Common myeloid progenitor, CD34-positive (primary cell): Measurements from ENCODE around the gene IKZF4.

Experiments used
- CTCF ChIA-PET: fragments of 350-600 bp; sonication (Branson Sonifier 250); formaldehyde crosslinking; loops from one replicate; lab custom pipeline; 2021; ENCODE audit warnings: antibody characterized with exemption; lab: Charles Lee
- POLR2A ChIA-PET: fragments of 350-600 bp; sonication (Branson Sonifier 250); formaldehyde crosslinking; loops from one replicate; lab custom pipeline; 2021; ENCODE audit warnings: antibody characterized with exemption; lab: Charles Lee
- DNase-seq, 3 donors: peaks; one replicate each; pipeline versions ENCODE4 v3.0.0 to v3.0.0-alpha.2; 2013
- H3K27ac ChIP-seq, 2 experiments: 1 replicate in 1 of 2; 2 replicates in 1 of 2; pipeline ENCODE4 v1.7.0; 2013; ENCODE audit warnings: inconsistent platforms in 2 of 2, low read length in 2 of 2, mild to moderate bottlenecking in 2 of 2, low read depth in 1 of 2, moderate library complexity in 1 of 2; ENCODE audit not compliant: severe bottlenecking in 2 of 2, insufficient read depth in 1 of 2, poor library complexity in 1 of 2
- H3K27me3 ChIP-seq, 5 experiments: replicated peaks in 2 of 5; 1 replicate in 3 of 5; 2 replicates in 2 of 5; pipeline versions ENCODE4 v1.6.1 to v1.7.0; 2013; ENCODE audit warnings: low read length in 4 of 5, mild to moderate bottlenecking in 2 of 5, moderate library complexity in 2 of 5, inconsistent platforms in 1 of 5; ENCODE audit not compliant: insufficient read depth in 5 of 5, control insufficient read depth in 4 of 5
- H3K36me3 ChIP-seq, 4 experiments: 1 replicate in 2 of 4; 2 replicates in 2 of 4; pipeline versions ENCODE4 v1.6.1 to v1.7.0; 2013; ENCODE audit warnings: low read length in 3 of 4, control low read depth in 1 of 4, mild to moderate bottlenecking in 1 of 4; ENCODE audit not compliant: control insufficient read depth in 4 of 4, insufficient read depth in 4 of 4
- H3K4me1 ChIP-seq, 4 experiments: 1 replicate in 3 of 4; 2 replicates in 1 of 4; pipeline versions ENCODE4 v1.6.1 to v1.7.1; 2013; ENCODE audit warnings: low read length in 3 of 4, mild to moderate bottlenecking in 3 of 4, control low read depth in 1 of 4, inconsistent platforms in 1 of 4, moderate library complexity in 1 of 4; ENCODE audit not compliant: control insufficient read depth in 4 of 4, insufficient read depth in 4 of 4; ENCODE audit errors: control extremely low read depth in 1 of 4
- H3K4me3 ChIP-seq, 7 experiments: 1 replicate in 4 of 7; 2 replicates in 3 of 7; pipeline versions ENCODE4 v1.5.1 to v1.7.0; 2013; ENCODE audit warnings: mild to moderate bottlenecking in 7 of 7, low read length in 6 of 7, moderate library complexity in 6 of 7, inconsistent platforms in 2 of 7, low read depth in 2 of 7, control low read depth in 1 of 7; ENCODE audit not compliant: insufficient read depth in 4 of 7, control insufficient read depth in 1 of 7; ENCODE audit errors: extremely low read depth in 1 of 7
- H3K9me3 ChIP-seq, 5 experiments: 1 replicate in 4 of 5; 2 replicates in 1 of 5; pipeline versions ENCODE4 v1.6.1 to v1.7.1; 2013; ENCODE audit warnings: low read length in 4 of 5, mild to moderate bottlenecking in 2 of 5, inconsistent platforms in 1 of 5, low read depth in 1 of 5, moderate library complexity in 1 of 5; ENCODE audit not compliant: control insufficient read depth in 4 of 5, insufficient read depth in 2 of 5; ENCODE audit errors: control extremely low read depth in 1 of 5
- WGBS: methylation state at CpG from one replicate; pipeline ENCODE4 v1.1.5; 2013; ENCODE audit not compliant: insufficient coverage; 5-methylcytosine and 5-hydroxymethylcytosine counted together

Gene IKZF4

DNA sequence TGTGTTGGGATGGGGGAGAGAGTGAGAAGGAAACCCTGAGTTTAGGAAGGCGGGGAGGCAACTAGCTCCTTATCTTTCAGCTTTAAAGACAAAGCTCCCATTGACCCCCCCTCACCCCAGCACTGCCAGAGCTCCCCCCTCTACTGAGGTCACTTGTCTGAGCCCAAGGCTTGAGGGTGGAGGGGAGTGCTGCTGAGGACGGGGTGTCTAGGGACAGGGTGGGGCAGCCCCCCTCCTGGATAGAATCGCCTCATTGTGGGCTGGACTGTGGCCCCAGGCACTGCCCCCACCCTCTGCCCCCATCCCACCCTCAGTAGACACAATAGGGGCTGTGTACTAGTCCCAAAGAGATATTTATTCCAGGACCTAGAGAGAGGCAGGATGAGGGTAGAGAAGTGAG lies 62.1 kb downstream of the IKZF4 start:
- no peaks in the 10 kb centered on the region for H3K9me3 ChIP-seq
- H3K27ac ChIP-seq: no peak overlapping the region
- WGBS: no CpG with 5 or more reads among the region's 3 CpGs
- ChIA-PET CTCF (interaction anchor here (0.9 to 2.2 kb wide), 6 partner anchors 11 to 38 kb away, joined by 3 to 10 read pairs (median 3); partner anchors contain the start of gene PA2G4), POLR2A (no interaction called here)
- peaks cover 0 to 42% (median 20%) of the 10 kb centered on the region in 5 experiments for H3K27me3 ChIP-seq
- H3K36me3 ChIP-seq: no peaks in the 10 kb centered on the region
- no peak overlapping the region for H3K4me3 ChIP-seq
- H3K4me1 ChIP-seq: peaks cover 0 to 18% (median 17%) of the 10 kb centered on the region in 4 experiments
- no peak for DNase-seq

- Histone ChIP-seq H3K36me3 (no peaks in the 10 kb centered on the region), H3K4me3 (no peak overlapping the region), H3K27me3 (peaks cover 0 to 35% (median 20%) of the 10 kb centered on the region in 5 experiments), H3K9me3 (no peaks in the 10 kb centered on the region), H3K27ac (no peak overlapping the region), H3K4me1 (peaks cover 0 to 7% (median 5%) of the 10 kb centered on the region in 4 experiments)
- ChIA-PET POLR2A (no interaction called here), CTCF (interaction anchor here (0.8 to 2.6 kb wide), 6 partner anchors 11 to 35 kb away, joined by 3 to 16 read pairs (median 4); partner anchors contain the start of gene PA2G4)
- DNase-seq: peak in 2 of 3 donors; percentile 23 to 40
- WGBS: 91% methylated on average over 15 of the region's 15 CpGs
Measured at GRCh38 chr12:56084958-56085543, 64.2 kb downstream of the IKZF4 start.

- DNase-seq: no peak
- CTCF ChIA-PET: interaction anchor here (0.5 to 2.6 kb wide), 4 partner anchors 9 to 90 kb away, joined by 3 to 16 read pairs (median 5); partner anchors contain the start of gene PA2G4
- peaks cover 0 to 25% (median 14%) of the 10 kb centered on the region in 5 experiments for H3K27me3 ChIP-seq
- POLR2A ChIA-PET: no interaction called here
- no CpG with 5 or more reads among the region's 3 CpGs for WGBS
- H3K27ac ChIP-seq: no peak overlapping the region
- no peaks in the 10 kb centered on the region for H3K36me3 ChIP-seq
- no peak overlapping the region for H3K4me3 ChIP-seq
- H3K4me1 ChIP-seq: no peaks in the 10 kb centered on the region
- no peaks in the 10 kb centered on the region for H3K9me3 ChIP-seq
Measured at GRCh38 chr12:56086096-56086495, 65.3 kb downstream of the IKZF4 start.

- Histone ChIP-seq H3K27ac (no peak overlapping the region), H3K4me3 (no peak overlapping the region), H3K9me3 (no peaks in the 10 kb centered on the region), H3K4me1 (no peaks in the 10 kb centered on the region), H3K36me3 (no peaks in the 10 kb centered on the region), H3K27me3 (peaks cover 0 to 20% (median 9%) of the 10 kb centered on the region in 5 experiments)
- ChIA-PET POLR2A (no interaction called here), CTCF (interaction anchor here (0.5 to 2.6 kb wide), 2 partner anchors 9 to 90 kb away, joined by 3 to 16 read pairs; no protein-coding TSS in a partner anchor)
- no peak for DNase-seq
- 88% methylated on average over 4 of the region's 6 CpGs for WGBS
Measured at GRCh38 chr12:56086608-56087007, 65.8 kb downstream of the IKZF4 start.

GRCh38 chr12:56087220-56087619 lies 66.4 kb downstream of the IKZF4 start:
- H3K27me3 ChIP-seq: peaks cover 0 to 14% (median 4%) of the 10 kb centered on the region in 5 experiments
- H3K27ac ChIP-seq: no peak overlapping the region
- CTCF ChIA-PET: interaction anchor here (1.0 kb wide), 1 partner anchor 37 kb away, joined by 3 read pairs; no protein-coding TSS in a partner anchor
- H3K4me3 ChIP-seq: no peak overlapping the region
- no peaks in the 10 kb centered on the region for H3K9me3 ChIP-seq
- POLR2A ChIA-PET: no interaction called here
- no peaks in the 10 kb centered on the region for H3K36me3 ChIP-seq
- no peaks in the 10 kb centered on the region for H3K4me1 ChIP-seq
- WGBS: 95% methylated on average over 3 of the region's 6 CpGs
- DNase-seq: no peak
